Activated T-helper 1 cell treated with anti-CD3 and anti-CD28 coated beads, Interleukin-12 subunit alpha, Interleukin-12 subunit beta, Interleukin-2, Interleukin-4 antibody, amounts not matched to agents 30 ng/mL and 10 ng/mL and 1 ng/mL, durations not matched to agents 14 hours and 24 hours and 36 hours (primary cell): ENCODE measurements around the gene CD180. TPM values are rescaled to one million over a fixed set of nuclear protein-coding genes. Genes with fewer than 3 reads are reported as not detected.

ENCODE experiments used
- DNase-seq: peaks from one replicate; pipeline ENCODE4 v3.0.0; 2021; ENCODE audit warnings: low spot score
- H3K27ac Mint-ChIP-seq: one replicate; pipeline ENCODE4 v1.8.0; 2021; ENCODE audit warnings: mild to moderate bottlenecking, mixed read lengths
- H3K27me3 Mint-ChIP-seq: one replicate; pipeline ENCODE4 v1.8.0; 2022; ENCODE audit warnings: mild to moderate bottlenecking, moderate library complexity, mixed read lengths; ENCODE audit not compliant: insufficient read depth
- H3K36me3 Mint-ChIP-seq: one replicate; pipeline ENCODE4 v1.8.0; 2021; ENCODE audit warnings: low read depth, mixed read lengths
- H3K4me1 Mint-ChIP-seq: one replicate; pipeline ENCODE4 v1.8.0; 2021; ENCODE audit warnings: low read depth, mixed read lengths
- H3K4me3 Mint-ChIP-seq: one replicate; pipeline ENCODE4 v1.8.0; 2021; ENCODE audit warnings: mild to moderate bottlenecking, moderate library complexity, mixed read lengths
- H3K9me3 Mint-ChIP-seq: one replicate; pipeline ENCODE4 v1.8.0; 2021; ENCODE audit warnings: mixed read lengths
- intact Hi-C: fragments of 100-400 bp; cut with micrococcal nuclease; formaldehyde crosslinking; loops from one replicate; pipeline ENCODE4 v1.15.1; 2024
- total RNA-seq: library from RNA; stranded (reverse); gene quantifications from 2 replicates; pipeline ENCODE4 v1.2.3, GENCODE V29; 2022

The CD180 gene
- total RNA-seq, result 0.54 and 1.4 TPM in 2 replicates

GRCh38 chr5:67196537-67197059 lies at the start of gene CD180:
Gene CD180 (minus strand): TSS chr5:67196799. CDS start chr5:67196641, 158 bp downstream.
- H3K9me3 Mint-ChIP-seq, result peaks cover 16% of the 10 kb centered on the region
- H3K4me1 Mint-ChIP-seq, result peaks cover 78% of the 10 kb centered on the region

DNA sequence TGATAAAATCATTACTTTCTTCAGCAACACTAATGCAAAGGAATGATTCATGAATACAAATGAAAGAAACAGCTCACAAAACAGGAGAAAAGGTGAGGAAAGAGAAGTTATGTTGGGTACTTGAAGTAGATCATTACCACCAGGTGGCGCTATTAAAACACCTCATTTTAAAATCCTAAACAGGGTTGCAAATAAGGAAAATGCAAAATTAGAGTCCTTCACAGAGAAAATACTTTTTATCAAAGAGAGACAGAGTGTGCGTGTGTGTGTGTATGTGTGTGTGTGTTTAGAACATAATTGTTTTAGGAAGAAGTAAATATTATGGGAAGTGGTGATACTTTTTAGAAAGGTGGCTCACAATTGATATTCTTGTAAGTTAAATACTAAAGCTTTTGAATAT lies 49.5 kb upstream of the CD180 start:
- intact Hi-C loops, result loop anchor here (1.0 to 10.0 kb wide), 5 partner anchors 89 to 1415 kb away; no protein-coding TSS in a partner anchor
- Mint-ChIP-seq H3K36me3 (no peaks in the 10 kb centered on the region), H3K4me1 (no peaks in the 10 kb centered on the region), H3K9me3 (peaks cover 4% of the 10 kb centered on the region), H3K27me3 (no peaks in the 10 kb centered on the region), H3K4me3 (no peak overlapping the region), H3K27ac (no peak overlapping the region)
- DNase-seq, result no peak

More at GRCh38 chr5:67196537-67197059, at the start of gene CD180:
- Mint-ChIP-seq H3K36me3 (peaks cover 16% of the 10 kb centered on the region), H3K27ac (no peak within 1 kb of the TSS), H3K27me3 (no peaks in the 10 kb centered on the region), H3K4me3 (peak within 1 kb of the TSS; percentile 5)
- no peak for DNase-seq
- intact Hi-C loops, result loop anchor here (1.0 kb wide), 1 partner anchor 11 kb away; no protein-coding TSS in a partner anchor

GRCh38 chr5:67245259-67245846 lies 48.8 kb upstream of the CD180 start:
- H3K4me3 Mint-ChIP-seq, result no peak overlapping the region
- H3K9me3 Mint-ChIP-seq, result peaks cover 4% of the 10 kb centered on the region
- no peak overlapping the region for H3K27ac Mint-ChIP-seq
- no peaks in the 10 kb centered on the region for H3K36me3 Mint-ChIP-seq
- intact Hi-C loops, result loop anchor here (5.0 to 10.0 kb wide), 2 partner anchors 1027 to 1219 kb away; no protein-coding TSS in a partner anchor
- H3K4me1 Mint-ChIP-seq, result no peaks in the 10 kb centered on the region
- no peak for DNase-seq
- no peaks in the 10 kb centered on the region for H3K27me3 Mint-ChIP-seq

DNA sequence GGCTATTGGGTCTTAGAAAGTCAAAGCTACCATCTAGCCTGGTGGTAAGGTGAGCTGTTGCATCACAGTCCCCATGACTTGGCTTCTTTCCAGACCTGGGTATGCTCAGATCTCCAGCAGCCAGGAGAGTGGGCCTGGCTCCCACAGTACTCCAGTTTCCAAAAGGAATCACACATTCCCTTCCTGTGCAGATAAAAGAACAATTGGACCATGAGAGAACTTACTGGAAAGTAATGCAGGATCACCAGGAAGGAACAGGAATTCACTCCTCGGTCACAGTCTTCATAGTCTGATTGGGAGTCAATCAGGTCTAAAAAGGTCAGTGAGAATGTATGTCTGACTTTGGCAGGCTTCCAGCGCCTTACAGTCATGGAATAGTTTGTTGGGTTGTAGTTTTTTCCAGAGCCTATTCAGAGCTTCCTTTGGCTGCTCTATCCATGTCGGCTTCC lies 47.8 kb upstream of the CD180 start:
- Mint-ChIP-seq H3K36me3 (no peaks in the 10 kb centered on the region), H3K9me3 (peaks cover 2% of the 10 kb centered on the region), H3K27me3 (no peaks in the 10 kb centered on the region), H3K27ac (no peak overlapping the region), H3K4me3 (no peak overlapping the region), H3K4me1 (no peaks in the 10 kb centered on the region)
- intact Hi-C loops, result loop anchor here (10.0 kb wide), 1 partner anchor 1220 kb away; no protein-coding TSS in a partner anchor
- no peak for DNase-seq

DNA sequence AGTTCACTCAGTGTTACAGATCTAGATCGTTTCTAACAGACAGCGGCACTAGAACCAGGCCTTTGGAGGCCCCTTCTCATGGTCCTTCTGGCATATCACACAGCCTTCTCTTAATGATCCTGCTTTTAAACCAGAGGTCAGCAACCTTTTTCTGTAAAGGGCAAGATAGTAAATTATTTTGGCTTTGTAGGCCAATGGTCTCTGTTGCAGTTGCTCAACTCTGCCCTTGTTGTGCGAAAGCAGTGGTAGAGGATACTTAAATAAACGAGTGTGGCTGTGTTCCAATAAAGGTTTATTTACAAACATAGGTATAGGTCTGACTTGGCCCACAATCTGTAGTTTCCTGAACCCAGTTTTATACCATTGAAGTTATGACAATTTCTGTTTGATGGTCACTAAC lies 47.3 kb upstream of the CD180 start:
- no peaks in the 10 kb centered on the region for H3K27me3 Mint-ChIP-seq
- no peaks in the 10 kb centered on the region for H3K36me3 Mint-ChIP-seq
- DNase-seq, result no peak
- no peak overlapping the region for H3K27ac Mint-ChIP-seq
- intact Hi-C loops, result loop anchor here (10.0 kb wide), 1 partner anchor 1221 kb away; no protein-coding TSS in a partner anchor
- H3K9me3 Mint-ChIP-seq, result no peaks in the 10 kb centered on the region
- H3K4me1 Mint-ChIP-seq, result no peaks in the 10 kb centered on the region
- H3K4me3 Mint-ChIP-seq, result no peak overlapping the region

DNA sequence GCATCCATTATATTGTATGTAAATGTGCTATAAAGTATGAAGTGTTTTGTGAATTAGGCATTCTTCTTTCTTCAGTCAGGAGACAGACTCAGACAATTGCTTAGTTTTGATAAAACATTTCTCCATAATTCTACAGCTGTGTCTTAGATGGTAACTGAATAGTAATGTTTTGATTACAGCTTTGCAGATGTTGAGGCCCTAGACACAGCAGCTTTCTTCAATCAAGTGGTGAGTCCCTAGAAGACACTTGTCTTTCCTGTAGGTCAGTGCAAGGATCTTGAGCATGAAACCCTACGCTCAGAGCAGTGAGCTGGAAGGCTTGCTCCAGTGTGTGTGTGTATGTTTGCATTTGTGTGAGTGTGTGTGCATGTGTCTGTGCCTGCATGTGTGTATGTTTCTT lies 46.8 kb upstream of the CD180 start:
- Mint-ChIP-seq H3K4me3 (no peak overlapping the region), H3K9me3 (no peaks in the 10 kb centered on the region)
- intact Hi-C loops, result loop anchor here (10.0 kb wide), 1 partner anchor 1221 kb away; no protein-coding TSS in a partner anchor

DNA sequence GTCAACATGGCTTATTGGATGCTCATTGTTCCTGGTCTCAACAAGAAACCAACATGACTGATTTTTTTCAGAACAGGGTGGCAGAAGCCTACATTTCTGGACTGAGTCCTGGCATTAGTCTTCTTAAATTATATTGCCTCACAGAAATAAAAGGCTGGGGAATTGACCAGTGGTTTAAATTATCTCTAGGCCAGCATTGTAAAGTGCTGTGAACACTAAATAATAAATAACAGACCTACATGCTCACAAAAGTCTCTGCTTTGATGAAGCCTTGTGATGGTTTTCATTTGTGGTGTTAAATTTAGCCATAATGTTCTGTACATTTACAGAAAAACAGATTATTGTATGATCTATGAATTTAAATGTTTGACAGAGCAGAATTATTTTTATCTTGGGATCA lies 44.7 kb upstream of the CD180 start:
- H3K27me3 Mint-ChIP-seq, result peaks cover under 1% of the 10 kb centered on the region

More for the DNA sequence above, 46.8 kb upstream of the CD180 start:
- no peaks in the 10 kb centered on the region for H3K27me3 Mint-ChIP-seq
- H3K4me1 Mint-ChIP-seq, result no peaks in the 10 kb centered on the region
- H3K36me3 Mint-ChIP-seq, result no peaks in the 10 kb centered on the region
- H3K27ac Mint-ChIP-seq, result no peak overlapping the region
- no peak for DNase-seq

GRCh38 chr5:67240846-67241245 lies 44.2 kb upstream of the CD180 start:
- Mint-ChIP-seq H3K9me3 (no peaks in the 10 kb centered on the region), H3K27me3 (peaks cover 1% of the 10 kb centered on the region), H3K4me3 (no peak overlapping the region), H3K36me3 (no peaks in the 10 kb centered on the region), H3K27ac (no peak overlapping the region), H3K4me1 (no peaks in the 10 kb centered on the region)
- no peak for DNase-seq
- intact Hi-C loops, result loop anchor here (10.0 kb wide), 1 partner anchor 1224 kb away; no protein-coding TSS in a partner anchor

More for the DNA sequence above, 44.7 kb upstream of the CD180 start:
- H3K36me3 Mint-ChIP-seq, result no peaks in the 10 kb centered on the region
- intact Hi-C loops, result loop anchor here (10.0 kb wide), 1 partner anchor 1223 kb away; no protein-coding TSS in a partner anchor
- no peak overlapping the region for H3K27ac Mint-ChIP-seq
- no peak for DNase-seq
- no peaks in the 10 kb centered on the region for H3K4me1 Mint-ChIP-seq
- H3K9me3 Mint-ChIP-seq, result no peaks in the 10 kb centered on the region
- no peak overlapping the region for H3K4me3 Mint-ChIP-seq

DNA sequence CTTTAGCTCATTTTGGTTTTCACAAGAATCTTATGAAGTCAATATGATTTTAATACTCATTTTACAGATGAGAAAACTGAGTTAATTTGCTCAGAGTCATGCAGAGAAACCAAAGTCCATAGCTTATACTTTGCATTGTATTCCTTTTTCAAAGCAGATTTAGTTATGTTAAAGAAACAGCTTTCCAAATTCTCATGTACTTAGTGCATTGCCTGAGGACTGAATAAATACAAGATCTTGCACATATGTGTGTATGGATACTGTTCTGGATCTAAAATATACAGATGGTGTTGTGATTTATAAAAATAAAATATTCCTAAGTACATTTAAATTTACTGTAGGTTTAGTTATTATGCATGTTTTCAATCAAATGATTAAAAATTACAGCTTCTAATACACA lies 43.5 kb upstream of the CD180 start:
- Mint-ChIP-seq H3K9me3 (no peaks in the 10 kb centered on the region), H3K36me3 (no peaks in the 10 kb centered on the region), H3K4me1 (no peaks in the 10 kb centered on the region), H3K27ac (no peak overlapping the region), H3K27me3 (peaks cover 1% of the 10 kb centered on the region), H3K4me3 (no peak overlapping the region)
- no peak for DNase-seq
- intact Hi-C loops, result loop anchor here (10.0 kb wide), 1 partner anchor 1225 kb away; no protein-coding TSS in a partner anchor

GRCh38 chr5:67238191-67238590 lies 41.6 kb upstream of the CD180 start:
- H3K9me3 Mint-ChIP-seq, result no peaks in the 10 kb centered on the region
- no peaks in the 10 kb centered on the region for H3K36me3 Mint-ChIP-seq
- H3K4me3 Mint-ChIP-seq, result no peak overlapping the region
- H3K27me3 Mint-ChIP-seq, result peaks cover 1% of the 10 kb centered on the region
- H3K27ac Mint-ChIP-seq, result no peak overlapping the region
- DNase-seq, result no peak
- intact Hi-C loops, result no loop called here
- H3K4me1 Mint-ChIP-seq, result no peaks in the 10 kb centered on the region

DNA sequence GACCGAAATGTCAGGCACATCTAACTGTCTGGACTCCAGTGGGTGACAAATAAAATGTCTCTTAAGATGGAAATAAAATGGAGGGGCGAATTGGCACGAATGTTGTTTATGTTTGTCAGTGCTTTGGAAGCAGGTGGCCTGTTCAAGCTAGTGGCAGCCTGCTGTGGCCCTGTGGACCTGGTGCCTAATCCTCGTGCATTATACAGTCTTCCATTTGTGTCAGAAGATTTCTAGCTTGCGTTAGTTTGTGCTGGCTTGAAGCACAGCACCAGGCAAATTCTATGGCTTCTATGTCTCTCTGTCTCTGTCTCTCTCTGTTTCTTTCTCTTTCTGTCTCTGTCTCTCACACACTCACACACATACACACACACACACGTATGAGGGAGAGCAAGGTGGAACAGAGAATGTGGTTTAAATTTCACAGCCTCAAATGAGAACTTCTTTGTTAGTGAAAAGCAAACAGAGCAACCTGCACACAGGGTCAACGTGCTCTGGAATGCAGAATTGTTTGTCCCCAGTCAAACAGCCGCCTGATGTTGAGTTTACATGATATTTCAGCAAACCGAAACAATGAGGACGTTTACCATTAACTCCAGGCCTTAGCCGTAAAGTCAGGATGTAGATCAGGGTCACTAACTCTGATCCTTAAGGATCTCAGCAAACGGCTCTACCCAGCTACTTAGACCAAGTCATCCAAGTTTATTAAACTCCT lies 39.0 kb upstream of the CD180 start:
- intact Hi-C loops, result no loop called here
- no peaks in the 10 kb centered on the region for H3K4me1 Mint-ChIP-seq
- no peaks in the 10 kb centered on the region for H3K36me3 Mint-ChIP-seq
- DNase-seq, result no peak
- H3K27me3 Mint-ChIP-seq, result peaks cover 4% of the 10 kb centered on the region
- H3K9me3 Mint-ChIP-seq, result no peaks in the 10 kb centered on the region
- no peak overlapping the region for H3K27ac Mint-ChIP-seq
- H3K4me3 Mint-ChIP-seq, result no peak overlapping the region

DNA sequence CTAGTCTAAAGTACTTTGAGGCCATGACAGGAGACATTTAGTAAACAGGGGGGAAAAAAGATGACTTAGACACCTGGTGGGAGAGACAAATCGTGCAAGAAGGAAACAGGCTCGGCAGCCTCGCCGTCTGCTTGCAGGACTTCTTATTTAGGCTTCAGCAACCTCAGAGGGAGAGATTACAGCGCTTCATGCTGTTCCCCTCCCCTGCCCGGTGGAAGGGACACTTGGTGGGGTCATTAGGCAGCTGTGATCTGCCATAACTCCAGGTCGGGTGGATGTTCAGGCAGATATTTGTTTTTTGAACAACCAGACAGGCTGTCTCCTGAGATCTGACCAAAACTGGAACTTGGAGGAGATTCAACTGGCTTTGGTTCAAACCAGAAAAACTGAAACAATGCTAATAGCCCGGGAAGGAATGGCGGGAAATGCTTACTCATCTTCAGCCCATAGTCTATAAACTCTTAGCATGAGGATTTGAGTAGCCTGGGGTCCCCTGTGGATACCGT lies 38.1 kb upstream of the CD180 start:
- Mint-ChIP-seq H3K27me3 (peaks cover 4% of the 10 kb centered on the region), H3K4me1 (no peaks in the 10 kb centered on the region), H3K9me3 (no peaks in the 10 kb centered on the region), H3K4me3 (no peak overlapping the region), H3K36me3 (no peaks in the 10 kb centered on the region), H3K27ac (no peak overlapping the region)
- DNase-seq, result no peak
- intact Hi-C loops, result no loop called here

GRCh38 chr5:67233075-67233474 lies 36.5 kb upstream of the CD180 start:
- no peaks in the 10 kb centered on the region for H3K36me3 Mint-ChIP-seq
- no peaks in the 10 kb centered on the region for H3K9me3 Mint-ChIP-seq
- H3K27ac Mint-ChIP-seq, result no peak overlapping the region
- peaks cover 4% of the 10 kb centered on the region for H3K27me3 Mint-ChIP-seq
- no peaks in the 10 kb centered on the region for H3K4me1 Mint-ChIP-seq
- H3K4me3 Mint-ChIP-seq, result no peak overlapping the region
- intact Hi-C loops, result no loop called here
- no peak for DNase-seq
